Measurements from ENCODE around the gene ZNF365.
A peak's percentile ranks its signal among the peaks of the same experiment; 100 is the strongest.

Gene ZNF365

DNA sequence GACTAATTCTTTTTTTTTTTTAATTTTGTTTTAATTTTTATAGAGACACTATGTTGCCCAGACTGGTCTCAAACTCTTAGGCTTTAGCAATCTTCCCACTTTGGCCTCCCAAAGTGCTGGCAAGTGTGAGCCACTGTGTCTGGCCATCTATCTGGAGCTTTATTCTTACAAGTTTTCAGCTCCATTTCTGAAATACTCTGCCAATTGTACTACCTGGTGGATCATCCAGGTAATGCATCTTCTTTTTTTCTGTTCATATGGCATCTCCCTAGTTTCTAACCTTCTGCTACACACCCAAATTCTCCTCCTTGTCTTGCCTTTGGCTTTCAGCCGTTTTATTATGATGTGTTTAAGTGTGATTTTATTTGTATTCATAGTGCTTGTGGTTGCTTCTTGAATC is 40.2 kb downstream of the ZNF365 start:
- no peak for DNase-seq (ENCODE audit: low read depth in 2 of 2)

- peak in 1 of 2 experiments; percentile 36 for DNase-seq (ENCODE audit: low read depth in 2 of 2)
Measured at GRCh38 chr10:62422068-62422590, 48.0 kb downstream of the ZNF365 start.

DNA sequence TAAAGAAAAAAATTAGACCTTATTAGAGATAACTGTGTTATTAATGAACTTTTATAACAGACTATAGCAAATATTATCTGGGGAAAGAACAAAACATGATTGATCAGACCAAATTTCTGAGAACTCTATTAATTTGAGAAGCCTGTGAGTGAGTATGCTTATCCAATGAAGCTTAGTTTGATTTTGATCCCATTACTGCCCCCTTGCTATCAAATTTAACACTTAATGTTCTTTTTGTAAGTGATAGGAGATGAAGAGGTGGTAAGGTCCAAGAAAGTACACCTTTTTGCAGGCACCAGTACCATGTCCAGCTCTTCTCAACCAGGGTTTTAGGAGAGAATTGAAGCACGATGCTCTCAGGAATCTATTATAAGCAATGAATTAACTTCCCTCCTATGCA is 49.9 kb downstream of the ZNF365 start:
- DNase-seq (ENCODE audit: low read depth in 2 of 2) = no peak

DNA sequence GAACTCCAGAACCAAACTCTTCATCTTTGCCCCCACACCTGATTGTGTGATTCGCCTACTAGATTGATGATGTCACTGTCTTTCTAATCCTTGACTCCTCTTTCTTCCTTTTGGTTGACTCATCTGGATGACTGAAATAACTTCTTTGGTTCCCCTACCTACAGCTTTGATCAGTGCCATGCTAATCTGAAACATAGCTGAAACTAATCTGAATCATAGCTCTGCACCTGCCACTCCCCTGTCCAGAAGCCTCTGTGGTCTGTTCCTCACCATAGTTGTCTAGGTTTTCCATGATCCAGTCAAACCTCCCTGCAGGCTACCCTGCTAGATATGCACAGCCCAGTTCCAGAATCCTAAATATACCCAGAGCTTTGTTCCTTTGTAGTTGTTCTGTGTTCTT is 51.9 kb downstream of the ZNF365 start:
- DNase-seq (ENCODE audit: low read depth in 2 of 2) = no peak

DNA sequence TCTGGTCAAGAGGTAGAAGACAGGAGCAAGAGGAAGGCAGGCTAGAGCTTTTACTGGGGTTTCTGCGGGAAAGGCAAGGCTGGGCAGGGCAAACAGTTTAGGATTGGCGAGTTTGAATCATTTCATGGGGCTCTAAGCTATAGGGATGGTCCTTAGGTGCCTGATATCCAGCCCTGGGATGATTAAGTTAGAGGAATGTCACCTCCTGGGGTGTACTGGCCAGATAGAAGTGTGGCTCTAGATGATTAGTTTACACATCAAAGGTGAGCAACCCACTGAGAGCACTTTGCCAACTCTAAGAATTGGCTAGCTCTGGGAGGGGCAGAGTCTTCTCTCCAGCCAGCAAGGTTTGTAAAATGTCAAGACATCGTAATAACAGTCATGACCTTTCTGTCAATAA is 52.4 kb downstream of the ZNF365 start:
- no peak for DNase-seq (ENCODE audit: low read depth in 2 of 2)

- no peak for DNase-seq (ENCODE audit: low read depth in 2 of 2)
Measured at GRCh38 chr10:62430881-62431280, 56.7 kb downstream of the ZNF365 start.

GRCh38 chr10:62433181-62433692 is 59.1 kb downstream of the ZNF365 start:
- DNase-seq (ENCODE audit: low read depth in 2 of 2) = peak; percentile 91 to 93

GRCh38 chr10:62433901-62434300 is 59.7 kb downstream of the ZNF365 start:
- no peak for DNase-seq (ENCODE audit: low read depth in 2 of 2)

DNA sequence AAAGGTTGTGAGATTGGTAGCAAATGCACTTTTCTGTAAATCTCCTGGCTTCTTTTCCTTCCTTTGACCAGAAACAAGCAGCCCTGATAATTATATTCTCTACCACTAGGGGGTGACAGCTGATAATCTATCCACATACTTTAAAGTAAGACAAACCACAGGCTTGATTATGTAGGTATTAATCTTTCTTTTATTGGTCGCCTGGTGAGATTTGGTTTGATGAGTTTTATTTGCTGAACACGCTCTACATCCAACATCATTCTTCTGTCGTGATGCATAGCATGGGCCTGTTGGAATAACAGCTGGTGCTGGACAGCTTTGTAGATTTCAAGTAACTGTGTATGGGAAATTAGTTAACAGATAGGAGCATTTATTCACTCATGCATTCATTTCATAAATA is 63.5 kb downstream of the ZNF365 start:
- peak; percentile 86 to 89 for DNase-seq (ENCODE audit: low read depth in 2 of 2)

- DNase-seq (ENCODE audit: low read depth in 2 of 2) = no peak
Measured at GRCh38 chr10:62442006-62442405, 67.8 kb downstream of the ZNF365 start.

DNA sequence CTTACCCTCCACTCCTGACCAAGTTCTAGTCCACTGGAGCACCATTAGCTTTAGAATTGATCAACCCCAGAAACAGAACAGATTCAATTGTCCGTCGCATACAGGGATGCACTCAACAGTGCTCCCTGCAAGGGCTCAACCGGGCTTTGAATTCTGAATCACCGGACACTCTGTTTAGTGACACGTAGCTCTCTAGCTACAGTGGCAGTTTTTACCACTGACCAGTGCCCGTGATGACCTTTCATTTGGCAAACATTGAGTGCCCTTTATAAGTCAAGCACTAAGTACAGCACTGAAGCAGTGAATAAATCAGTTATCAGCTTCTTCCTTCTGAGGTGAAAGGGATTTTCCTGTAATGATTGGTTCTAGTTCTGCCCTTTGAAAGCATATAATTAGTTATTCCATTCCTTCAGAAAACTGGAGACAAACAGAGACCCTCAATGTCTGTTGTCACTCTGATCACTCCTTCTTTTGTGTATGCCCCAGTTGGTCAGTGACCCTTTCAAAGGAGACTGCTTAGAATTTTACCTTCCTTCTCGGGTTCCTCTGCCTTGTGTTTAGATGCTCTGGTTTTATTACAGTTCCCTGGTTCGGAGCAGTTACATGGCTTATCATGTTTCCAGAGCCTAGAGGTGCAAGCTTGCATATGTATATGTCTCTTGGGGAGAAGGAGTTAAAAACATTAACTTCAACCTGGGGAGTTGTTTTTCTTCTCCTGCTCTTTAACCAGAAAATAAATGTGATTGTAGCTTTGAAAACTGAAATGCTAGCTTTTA is 68.9 kb downstream of the ZNF365 start:
- no peak for DNase-seq (ENCODE audit: low read depth in 2 of 2)

DNA sequence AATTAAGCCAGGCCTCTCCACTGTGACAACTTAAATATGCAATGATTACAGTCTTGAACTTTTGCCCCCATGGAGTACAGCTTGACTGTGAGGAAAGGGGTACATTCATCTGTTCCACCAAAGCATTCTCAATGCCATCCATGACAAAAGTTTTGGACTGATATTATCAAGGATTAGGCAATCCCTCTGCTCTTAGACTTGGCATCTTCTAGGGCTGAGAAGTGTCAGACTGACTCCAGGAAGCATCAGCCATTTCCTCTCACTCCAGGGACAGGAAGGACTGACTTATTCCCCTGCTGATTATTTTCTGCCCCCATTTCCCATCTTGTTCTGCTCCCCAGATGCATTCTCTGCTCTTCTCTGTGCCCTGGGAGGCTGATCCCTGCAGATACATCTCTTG is 69.7 kb downstream of the ZNF365 start:
- no peak for DNase-seq (ENCODE audit: low read depth in 2 of 2)

- no peak for DNase-seq (ENCODE audit: low read depth in 2 of 2)
Measured at GRCh38 chr10:62446627-62447026, 72.5 kb downstream of the ZNF365 start.

DNA sequence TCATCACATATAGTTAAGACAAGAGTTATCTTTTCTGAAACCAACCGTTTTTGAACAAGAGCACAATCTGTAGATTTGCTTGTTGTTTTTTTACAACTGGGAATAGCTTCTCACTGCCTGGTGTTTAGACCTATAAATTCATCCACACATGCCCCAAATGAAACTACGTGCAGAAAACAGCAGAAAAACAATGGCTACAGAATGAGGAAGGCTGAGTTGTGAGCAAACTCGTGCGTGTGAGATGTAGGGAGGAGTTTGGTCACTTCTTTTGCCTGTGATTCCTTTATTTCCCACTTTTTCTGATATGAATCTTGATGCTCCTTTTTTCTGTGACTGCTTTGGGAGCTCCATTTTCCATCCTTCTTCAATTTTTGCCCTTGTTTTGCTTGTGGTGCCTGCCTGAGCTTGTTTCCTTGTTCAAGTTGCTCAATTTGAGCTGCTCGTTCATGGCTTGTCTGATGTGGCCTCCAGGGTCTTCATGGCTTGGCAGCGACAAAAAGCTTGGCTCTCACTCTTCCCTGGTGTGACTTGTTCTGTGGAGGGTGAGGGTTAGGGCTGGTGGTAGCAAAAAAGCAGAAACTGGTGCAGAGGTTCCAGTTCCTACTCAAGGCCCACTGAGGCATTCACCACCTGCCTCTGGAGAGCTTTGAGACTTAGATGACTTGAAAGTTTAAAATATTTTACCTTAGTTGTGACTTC is 76.9 kb downstream of the ZNF365 start:
- DNase-seq (ENCODE audit: low read depth in 2 of 2) = no peak

- no peak for DNase-seq (ENCODE audit: low read depth in 2 of 2)
Measured at GRCh38 chr10:62451611-62451975, 77.4 kb downstream of the ZNF365 start.
